Measurements from ENCODE around the gene PTMS.

Gene PTMS

GRCh38 chr12:6820166-6820565, 54.0 kb downstream of the PTMS start:
- no CpG with 5 or more reads among the region's 5 CpGs for WGBS, 2 donors (ENCODE audit: extremely low coverage in 2 of 2, insufficient read length in 2 of 2, insufficient replicate concordance in 1 of 2)
- H4K8ac ChIP-seq (ENCODE audit: low read depth, low read length): no peak overlapping the region
- H2AK5ac ChIP-seq (ENCODE audit: low read depth, low read length): no peak overlapping the region
- H3K14ac ChIP-seq (ENCODE audit: low read length): no peak overlapping the region
- H3K4me3 ChIP-seq (ENCODE audit: low read length in 2 of 2): peak overlapping the region in 1 of 2 donors; percentile 62
- no peak overlapping the region for H2BK120ac ChIP-seq (ENCODE audit: low read depth, low read length)
- no peak overlapping the region for H2BK5ac ChIP-seq (ENCODE audit: low read length)
- no peak overlapping the region for H2AFZ ChIP-seq (ENCODE audit: low read length)
- no peak overlapping the region for H3K4ac ChIP-seq (ENCODE audit: low read length)
- H4K91ac ChIP-seq (ENCODE audit: low read depth, low read length, poor library complexity): no peak overlapping the region
- H3K9ac ChIP-seq (ENCODE audit: low read depth, low read length, poor library complexity): no peak overlapping the region
- peaks cover 0 to 5% of the 10 kb centered on the region in 2 donors for H3K36me3 ChIP-seq (replicated peaks in 1 of 2; ENCODE audit: control insufficient read depth in 2 of 2, insufficient read depth in 2 of 2, low read length in 2 of 2)
- no peak overlapping the region for H3K4me2 ChIP-seq (ENCODE audit: insufficient read depth, low read length, poor library complexity, severe bottlenecking)
- H3K4me1 ChIP-seq (ENCODE audit: control insufficient read depth in 2 of 2, insufficient read depth in 1 of 2, low read depth in 1 of 2, low read length in 2 of 2): peaks cover 40 to 54% of the 10 kb centered on the region in 2 donors
- H2BK15ac ChIP-seq (ENCODE audit: low read length): no peak overlapping the region
- no peaks in the 10 kb centered on the region for H3K27me3 ChIP-seq (ENCODE audit: control insufficient read depth in 3 of 3, insufficient read depth in 3 of 3, low read depth in 1 of 3, low read length in 3 of 3)
- H3K9me3 ChIP-seq (replicated peaks in 1 of 2; ENCODE audit: control insufficient read depth in 2 of 2, insufficient read depth in 1 of 2, low read depth in 1 of 2, low read length in 2 of 2): peaks cover 0 to 7% of the 10 kb centered on the region in 2 donors
- peak overlapping the region; percentile 81 for H3K27ac ChIP-seq (replicated peaks; ENCODE audit: low read length)
- peak overlapping the region; percentile 32 for H3K18ac ChIP-seq (ENCODE audit: low read length)
- H3K79me1 ChIP-seq (ENCODE audit: low read depth, low read length): peaks cover 6% of the 10 kb centered on the region
- H3K23ac ChIP-seq (ENCODE audit: low read depth, low read length, poor library complexity): no peak overlapping the region
- no peak overlapping the region for H2BK12ac ChIP-seq (ENCODE audit: low read length)
- DNase-seq (ENCODE audit: low spot score): no peak

All from neuronal stem cell (in vitro differentiated cells).